Neural progenitor cell (in vitro differentiated cells): ENCODE data around the gene PLD2. TPM values are rescaled to one million over a fixed set of nuclear protein-coding genes. Genes with fewer than 3 reads are reported as not detected.
A peak's percentile ranks its signal among the peaks of the same experiment; 100 is the strongest.

Source experiments
- DNase-seq: peaks from one replicate; pipeline ENCODE4 v3.0.0-alpha.2; 2016; ENCODE audit warnings: low spot score
- H2AFZ ChIP-seq: fragments of 200-600 bp; sonication (generic); replicated peaks from 2 replicates; pipeline ENCODE4 v1.6.1; 2016; ENCODE audit warnings: antibody characterized with exemption
- H3F3A ChIP-seq: fragments of 200-600 bp; sonication (generic); 2 replicates; pipeline ENCODE4 v1.6.1; 2016; ENCODE audit warnings: antibody characterized with exemption, low read depth
- H3K27ac ChIP-seq: fragments of 200-600 bp; sonication (generic); 2 replicates; pipeline ENCODE4 v1.5.1; 2016; ENCODE audit warnings: mild to moderate bottlenecking
- H3K27me3 ChIP-seq: fragments of 200-600 bp; sonication (generic); 2 replicates; pipeline ENCODE4 v1.6.1; 2016; ENCODE audit warnings: mild to moderate bottlenecking, moderate library complexity
- H3K36me3 ChIP-seq: fragments of 200-600 bp; sonication (generic); 2 replicates; pipeline ENCODE4 v1.5.1; 2016
- H3K4me1 ChIP-seq: fragments of 200-600 bp; sonication (generic); 2 replicates; pipeline ENCODE4 v1.6.1; 2016; ENCODE audit warnings: mixed run types
- H3K4me2 ChIP-seq: fragments of 200-600 bp; sonication (generic); 2 replicates; pipeline ENCODE4 v1.6.1; 2016
- H3K4me3 ChIP-seq: fragments of 200-600 bp; sonication (generic); 2 replicates; pipeline ENCODE4 v1.5.1; 2016
- H3K79me2 ChIP-seq: fragments of 200-600 bp; sonication (generic); 2 replicates; pipeline ENCODE4 v1.6.1; 2016; ENCODE audit warnings: low read depth
- H3K9ac ChIP-seq: fragments of 200-600 bp; sonication (generic); 2 replicates; pipeline ENCODE4 v1.6.1; 2016
- H3K9me3 ChIP-seq: fragments of 200-600 bp; sonication (generic); 2 replicates; pipeline ENCODE4 v1.5.1; 2016; ENCODE audit warnings: low read depth
- H4K20me1 ChIP-seq: fragments of 200-600 bp; sonication (generic); 2 replicates; pipeline ENCODE4 v1.6.1; 2016; ENCODE audit warnings: low read depth
- H3K27ac Mint-ChIP-seq: 3 replicates; pipeline ENCODE4 v1.8.0; 2021; ENCODE audit warnings: mixed read lengths
- H3K27me3 Mint-ChIP-seq: 2 replicates; pipeline ENCODE4 v1.8.0; 2022; ENCODE audit warnings: low read depth, mild to moderate bottlenecking, inconsistent platforms, moderate library complexity, mixed read lengths; ENCODE audit not compliant: insufficient read depth
- H3K36me3 Mint-ChIP-seq: 3 replicates; pipeline ENCODE4 v1.8.0; 2021; ENCODE audit warnings: mixed read lengths
- H3K4me1 Mint-ChIP-seq: 3 replicates; pipeline ENCODE4 v1.8.0; 2021; ENCODE audit warnings: mixed read lengths
- H3K4me3 Mint-ChIP-seq: 3 replicates; pipeline ENCODE4 v1.8.0; 2021; ENCODE audit warnings: mild to moderate bottlenecking, moderate library complexity, mixed read lengths
- H3K9me3 Mint-ChIP-seq: 3 replicates; pipeline ENCODE4 v1.8.0; 2020; ENCODE audit warnings: mixed read lengths
- EZH2 ChIP-seq: fragments of 200-600 bp; sonication (generic); IDR thresholded peaks from 2 replicates; pipeline ENCODE4 v1.6.1; 2017; ENCODE audit warnings: antibody characterized with exemption, mild to moderate bottlenecking, moderate library complexity
- EZH2phosphoT487 ChIP-seq: fragments of 200-600 bp; sonication (generic); IDR thresholded peaks from 2 replicates; pipeline ENCODE4 v1.6.1; 2017; ENCODE audit warnings: antibody characterized with exemption
- total RNA-seq: library from RNA; depleted of rRNA; stranded (reverse); fragments of >200 nt; gene quantifications from 2 replicates; pipeline ENCODE4 v1.2.3, GENCODE V29; 2015; ENCODE audit warnings: low replicate concordance
- TF ChIP-seq, protein P1 (sequence below): fragments of 200-600 bp; sonication (generic); IDR thresholded peaks from 2 replicates; pipeline ENCODE4 v1.5.1; 2017; ENCODE audit warnings: antibody characterized with exemption, mild to moderate bottlenecking

The PLD2 gene
- total RNA-seq, 1 donor from 2014 or later = 23.8 TPM

DNA sequence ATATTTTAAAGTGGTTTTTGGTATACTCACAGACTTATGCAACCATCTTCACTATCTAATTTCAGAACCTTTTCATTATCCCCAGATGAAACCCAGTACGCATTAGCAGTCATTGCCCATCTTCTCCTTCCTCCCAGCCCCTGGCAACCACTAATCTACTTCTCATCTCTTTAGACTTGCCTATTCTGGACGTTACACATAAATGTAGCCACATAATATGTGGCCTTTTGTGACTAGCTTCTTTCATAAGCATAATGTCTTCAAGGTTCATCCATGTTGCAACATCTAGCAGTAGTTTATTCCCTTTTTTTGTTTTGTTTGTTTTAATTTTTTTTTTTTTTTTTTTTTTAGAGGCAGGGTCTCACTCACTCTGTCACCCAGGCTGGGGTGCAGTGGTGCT is 63.9 kb downstream of the PLD2 start:
- Histone ChIP-seq H3K4me3 (no peak overlapping the region), H3K9ac (no peak overlapping the region), H4K20me1 (peaks cover 2% of the 10 kb centered on the region), H3F3A (no peaks in the 10 kb centered on the region), H3K9me3 (no peaks in the 10 kb centered on the region), H3K79me2 (no peaks in the 10 kb centered on the region), H3K4me2 (no peak overlapping the region), H2AFZ (no peak overlapping the region), H3K27ac (no peak overlapping the region), H3K4me1 (no peaks in the 10 kb centered on the region), H3K27me3 (no peaks in the 10 kb centered on the region), H3K36me3 (no peaks in the 10 kb centered on the region)
- H3K27me3 Mint-ChIP-seq = peaks cover 2% of the 10 kb centered on the region
- no peak overlapping the region for H3K4me3 Mint-ChIP-seq
- H3K27ac Mint-ChIP-seq = no peak overlapping the region
- no peak for DNase-seq
- H3K9me3 Mint-ChIP-seq = no peaks in the 10 kb centered on the region
- H3K36me3 Mint-ChIP-seq = peaks cover 2% of the 10 kb centered on the region
- TF ChIP-seq EZH2 (no peak), EZH2phosphoT487 (no peak)
- TF ChIP-seq, protein P1, sequence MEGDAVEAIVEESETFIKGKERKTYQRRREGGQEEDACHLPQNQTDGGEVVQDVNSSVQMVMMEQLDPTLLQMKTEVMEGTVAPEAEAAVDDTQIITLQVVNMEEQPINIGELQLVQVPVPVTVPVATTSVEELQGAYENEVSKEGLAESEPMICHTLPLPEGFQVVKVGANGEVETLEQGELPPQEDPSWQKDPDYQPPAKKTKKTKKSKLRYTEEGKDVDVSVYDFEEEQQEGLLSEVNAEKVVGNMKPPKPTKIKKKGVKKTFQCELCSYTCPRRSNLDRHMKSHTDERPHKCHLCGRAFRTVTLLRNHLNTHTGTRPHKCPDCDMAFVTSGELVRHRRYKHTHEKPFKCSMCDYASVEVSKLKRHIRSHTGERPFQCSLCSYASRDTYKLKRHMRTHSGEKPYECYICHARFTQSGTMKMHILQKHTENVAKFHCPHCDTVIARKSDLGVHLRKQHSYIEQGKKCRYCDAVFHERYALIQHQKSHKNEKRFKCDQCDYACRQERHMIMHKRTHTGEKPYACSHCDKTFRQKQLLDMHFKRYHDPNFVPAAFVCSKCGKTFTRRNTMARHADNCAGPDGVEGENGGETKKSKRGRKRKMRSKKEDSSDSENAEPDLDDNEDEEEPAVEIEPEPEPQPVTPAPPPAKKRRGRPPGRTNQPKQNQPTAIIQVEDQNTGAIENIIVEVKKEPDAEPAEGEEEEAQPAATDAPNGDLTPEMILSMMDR = no peak
- H3K4me1 Mint-ChIP-seq = peaks cover 6% of the 10 kb centered on the region

DNA sequence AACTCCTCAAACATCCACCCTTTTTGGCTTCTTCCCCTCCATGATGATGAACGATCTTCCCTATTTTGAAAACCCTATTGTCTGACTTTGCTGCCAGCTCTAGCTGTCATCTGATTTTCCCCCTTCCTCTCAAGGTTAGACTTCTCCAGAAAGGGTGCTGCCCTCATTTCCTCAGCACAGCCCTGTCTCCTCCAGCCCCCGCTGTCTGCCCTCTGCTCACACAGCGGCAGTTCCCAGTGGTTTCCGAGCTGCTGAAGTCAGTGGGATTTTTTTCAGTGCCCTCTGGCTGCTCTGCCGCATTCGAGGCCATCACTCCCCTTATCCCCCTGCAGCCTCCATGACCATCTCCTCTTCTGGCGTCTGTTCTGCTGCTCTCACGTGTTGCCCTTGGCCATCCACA is 65.8 kb downstream of the PLD2 start:
- Histone ChIP-seq H3K9ac (no peak overlapping the region), H2AFZ (no peak overlapping the region), H3K4me1 (no peaks in the 10 kb centered on the region), H3K79me2 (no peaks in the 10 kb centered on the region), H3K4me2 (no peak overlapping the region), H3K27me3 (no peaks in the 10 kb centered on the region), H4K20me1 (peaks cover 2% of the 10 kb centered on the region), H3F3A (no peaks in the 10 kb centered on the region), H3K27ac (no peak overlapping the region), H3K9me3 (no peaks in the 10 kb centered on the region), H3K4me3 (no peak overlapping the region), H3K36me3 (no peaks in the 10 kb centered on the region)
- H3K9me3 Mint-ChIP-seq = no peaks in the 10 kb centered on the region
- TF ChIP-seq, protein P1 = no peak
- no peak for TF ChIP-seq EZH2
- no peak for TF ChIP-seq EZH2phosphoT487
- H3K36me3 Mint-ChIP-seq = peaks cover 2% of the 10 kb centered on the region
- no peak for DNase-seq
- H3K4me3 Mint-ChIP-seq = no peak overlapping the region
- H3K27me3 Mint-ChIP-seq = peaks cover 2% of the 10 kb centered on the region
- H3K27ac Mint-ChIP-seq = peak overlapping the region; percentile 62
- H3K4me1 Mint-ChIP-seq = peaks cover 6% of the 10 kb centered on the region

Other genes starting within 250 kb of the PLD2 start
- not detected in 2 replicates for gene GGT6, start 246.6 kb upstream of the PLD2 start, total RNA-seq
- gene SMTNL2, start 222.6 kb upstream of the PLD2 start, total RNA-seq = 3.0 and 5.2 TPM in 2 replicates
- 0.12 TPM in 1 of 2 replicates, not detected in the other for gene ALOX15, start 165.5 kb upstream of the PLD2 start, total RNA-seq
- 22.4 and 38.1 TPM in 2 replicates for gene PELP1, start 103.0 kb upstream of the PLD2 start, total RNA-seq
- 33.3 and 64.9 TPM in 2 replicates for gene ARRB2, start 96.5 kb upstream of the PLD2 start, total RNA-seq
- 27.3 and 31.6 TPM in 2 replicates for gene MED11, start 75.7 kb upstream of the PLD2 start, total RNA-seq
- not detected in 2 replicates for gene ZMYND15, start 67.3 kb upstream of the PLD2 start, total RNA-seq
- gene CXCL16, start 67.2 kb upstream of the PLD2 start, total RNA-seq = 0.21 and 0.43 TPM in 2 replicates
- gene TM4SF5, start 35.3 kb upstream of the PLD2 start, total RNA-seq = not detected in 2 replicates
- 0.31 TPM in 1 of 2 replicates, not detected in the other for gene VMO1, start 20.8 kb upstream of the PLD2 start, total RNA-seq
- not detected in 2 replicates for gene GLTPD2, start 18.2 kb upstream of the PLD2 start, total RNA-seq
- gene PSMB6, start 11.0 kb upstream of the PLD2 start, total RNA-seq = 144 and 199 TPM in 2 replicates
- 26.2 and 34.6 TPM in 2 replicates for gene MINK1, start 26.2 kb downstream of the PLD2 start, total RNA-seq
- gene C17orf107, start 92.4 kb downstream of the PLD2 start, total RNA-seq = 1.1 and 2.3 TPM in 2 replicates
- 0.19 TPM in 1 of 2 replicates, not detected in the other for gene CHRNE, start 95.9 kb downstream of the PLD2 start, total RNA-seq
- gene GP1BA, start 125.1 kb downstream of the PLD2 start, total RNA-seq = not detected in 2 replicates
- gene SLC25A11, start 132.9 kb downstream of the PLD2 start, total RNA-seq = 35.3 and 61.6 TPM in 2 replicates
- gene RNF167, start 133.1 kb downstream of the PLD2 start, total RNA-seq = 43.9 and 82.1 TPM in 2 replicates
- 203 and 458 TPM in 2 replicates for gene PFN1, start 141.4 kb downstream of the PLD2 start, total RNA-seq
- 20.8 and 24.5 TPM in 2 replicates for gene ENO3, start 144.0 kb downstream of the PLD2 start, total RNA-seq
- gene SPAG7, start 160.7 kb downstream of the PLD2 start, total RNA-seq = 79.7 and 97.6 TPM in 2 replicates
- gene CAMTA2, start 180.5 kb downstream of the PLD2 start, total RNA-seq = 0.34 and 1.8 TPM in 2 replicates
- 0.28 and 0.52 TPM in 2 replicates for gene INCA1, start 190.4 kb downstream of the PLD2 start, total RNA-seq
- 22.1 and 22.2 TPM in 2 replicates for gene KIF1C, start 190.8 kb downstream of the PLD2 start, total RNA-seq
- 0.31 TPM in 1 of 2 replicates, not detected in the other for gene SLC52A1, start 228.3 kb downstream of the PLD2 start, total RNA-seq